Measurements from ENCODE around the gene NGF.

The NGF gene

DNA sequence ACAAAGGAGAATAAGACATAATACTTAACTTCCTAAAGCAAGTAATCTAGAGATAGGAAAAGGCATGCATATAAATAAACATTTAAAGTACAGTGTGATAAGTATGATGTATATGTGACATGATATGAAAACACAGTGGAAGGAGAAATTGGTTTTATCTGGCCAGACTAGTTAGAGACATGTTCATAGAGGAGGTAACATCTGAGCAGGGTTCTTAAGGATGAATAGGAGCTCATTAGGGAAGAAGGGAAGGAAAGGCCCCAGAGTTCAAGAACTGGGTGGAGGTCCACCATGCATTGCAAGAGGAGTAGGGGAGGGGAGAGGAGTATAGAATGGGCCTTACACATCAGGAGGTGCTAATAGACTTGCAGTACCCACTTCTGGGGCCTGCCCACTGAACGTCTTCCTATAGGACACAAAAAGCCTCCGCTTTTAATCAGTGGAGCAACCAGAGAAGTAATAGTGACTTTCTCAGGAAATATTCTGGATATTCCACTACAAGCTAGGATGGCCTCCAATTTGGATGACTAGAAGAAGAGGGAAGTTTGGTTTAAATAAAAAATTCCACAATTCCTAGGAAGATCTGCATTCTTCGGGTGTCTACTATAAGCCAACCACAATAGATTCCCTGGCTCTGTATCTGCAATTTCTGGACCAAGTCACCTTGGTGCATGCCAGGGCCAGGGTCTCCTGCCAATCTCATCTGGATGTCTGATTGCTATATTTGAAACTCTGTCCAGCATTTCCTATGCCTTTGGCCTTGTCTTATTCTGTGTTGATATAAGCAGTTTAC, 41.9 kb downstream of the NGF start:
- DNase-seq (ENCODE audit: extremely low read depth, low read depth): no peak
- H3K4me3 ChIP-seq (replicated peaks; ENCODE audit: low read depth, low read length): no peak overlapping the region
- TF ChIP-seq, protein P1, sequence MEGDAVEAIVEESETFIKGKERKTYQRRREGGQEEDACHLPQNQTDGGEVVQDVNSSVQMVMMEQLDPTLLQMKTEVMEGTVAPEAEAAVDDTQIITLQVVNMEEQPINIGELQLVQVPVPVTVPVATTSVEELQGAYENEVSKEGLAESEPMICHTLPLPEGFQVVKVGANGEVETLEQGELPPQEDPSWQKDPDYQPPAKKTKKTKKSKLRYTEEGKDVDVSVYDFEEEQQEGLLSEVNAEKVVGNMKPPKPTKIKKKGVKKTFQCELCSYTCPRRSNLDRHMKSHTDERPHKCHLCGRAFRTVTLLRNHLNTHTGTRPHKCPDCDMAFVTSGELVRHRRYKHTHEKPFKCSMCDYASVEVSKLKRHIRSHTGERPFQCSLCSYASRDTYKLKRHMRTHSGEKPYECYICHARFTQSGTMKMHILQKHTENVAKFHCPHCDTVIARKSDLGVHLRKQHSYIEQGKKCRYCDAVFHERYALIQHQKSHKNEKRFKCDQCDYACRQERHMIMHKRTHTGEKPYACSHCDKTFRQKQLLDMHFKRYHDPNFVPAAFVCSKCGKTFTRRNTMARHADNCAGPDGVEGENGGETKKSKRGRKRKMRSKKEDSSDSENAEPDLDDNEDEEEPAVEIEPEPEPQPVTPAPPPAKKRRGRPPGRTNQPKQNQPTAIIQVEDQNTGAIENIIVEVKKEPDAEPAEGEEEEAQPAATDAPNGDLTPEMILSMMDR (IDR thresholded peaks at IDR 0.05; ENCODE audit: low read depth, low read length, missing control alignments): no peak

DNA sequence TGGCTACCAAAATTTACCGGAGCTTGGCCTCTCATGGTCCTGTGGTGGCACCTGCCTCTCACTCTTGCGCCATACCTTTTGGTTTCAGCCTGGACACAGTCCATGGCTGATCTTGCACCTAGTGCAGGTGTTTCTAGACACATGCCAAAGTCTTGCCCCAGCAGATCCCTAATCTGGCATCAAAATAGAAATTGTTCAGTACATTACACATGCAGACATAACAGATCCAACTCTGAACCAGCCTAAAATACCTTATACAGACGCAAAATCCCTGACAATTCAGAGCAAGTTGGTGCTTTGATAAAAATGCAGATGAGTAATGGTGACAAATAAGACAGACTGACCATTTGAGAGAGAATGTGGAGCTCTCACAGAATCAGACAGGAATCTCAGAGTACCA, 44.1 kb downstream of the NGF start:
- H3K4me3 ChIP-seq (replicated peaks; ENCODE audit: low read depth, low read length): no peak overlapping the region
- no peak for DNase-seq (ENCODE audit: extremely low read depth, low read depth)
- TF ChIP-seq, protein P1 (IDR thresholded peaks at IDR 0.05; ENCODE audit: low read depth, low read length, missing control alignments): no peak

DNA sequence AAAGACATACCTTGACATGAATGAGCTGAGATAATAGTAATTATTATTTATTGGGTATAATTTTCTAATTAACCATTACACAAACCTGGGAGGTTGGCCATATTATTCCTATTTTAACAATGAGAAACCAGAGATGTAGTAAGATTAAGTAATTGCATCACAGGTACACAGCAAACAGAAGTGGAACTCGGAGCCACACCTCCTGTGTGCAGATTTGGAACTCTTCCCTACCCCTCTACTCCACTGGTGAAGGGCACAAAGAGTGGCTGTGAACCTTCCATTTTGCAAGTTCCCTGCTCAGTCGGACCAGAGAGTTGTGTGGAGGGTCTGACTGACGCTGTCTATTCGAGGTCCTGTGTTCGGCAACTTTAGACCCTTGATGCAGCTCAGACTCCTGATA, 45.0 kb downstream of the NGF start:
- H3K4me3 ChIP-seq (replicated peaks; ENCODE audit: low read depth, low read length): no peak overlapping the region
- TF ChIP-seq, protein P1 (IDR thresholded peaks at IDR 0.05; ENCODE audit: low read depth, low read length, missing control alignments): no peak
- no peak for DNase-seq (ENCODE audit: extremely low read depth, low read depth)

DNA sequence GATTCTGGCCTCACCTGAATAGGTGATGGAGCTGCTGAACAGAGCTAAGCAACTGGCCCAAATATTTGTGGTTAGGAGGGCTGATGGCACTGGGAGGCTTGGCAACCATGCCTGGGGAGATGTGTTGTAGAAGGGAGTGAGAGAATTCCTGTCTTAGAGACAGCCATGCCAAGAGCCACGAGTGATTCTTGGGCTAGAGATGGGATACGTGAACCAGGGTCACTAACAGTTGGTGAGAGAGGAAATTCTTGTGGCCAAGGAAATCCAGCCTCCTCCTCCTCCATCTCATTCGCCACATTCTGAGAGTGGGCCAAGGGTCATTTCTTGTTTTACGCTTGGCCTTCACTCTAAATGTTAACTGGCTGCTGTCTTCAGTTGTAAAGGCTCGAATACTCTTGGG, 46.3 kb downstream of the NGF start:
- TF ChIP-seq, protein P1 (IDR thresholded peaks at IDR 0.05; ENCODE audit: low read depth, low read length, missing control alignments): no peak
- H3K4me3 ChIP-seq (replicated peaks; ENCODE audit: low read depth, low read length): no peak overlapping the region
- no peak for DNase-seq (ENCODE audit: extremely low read depth, low read depth)

DNA sequence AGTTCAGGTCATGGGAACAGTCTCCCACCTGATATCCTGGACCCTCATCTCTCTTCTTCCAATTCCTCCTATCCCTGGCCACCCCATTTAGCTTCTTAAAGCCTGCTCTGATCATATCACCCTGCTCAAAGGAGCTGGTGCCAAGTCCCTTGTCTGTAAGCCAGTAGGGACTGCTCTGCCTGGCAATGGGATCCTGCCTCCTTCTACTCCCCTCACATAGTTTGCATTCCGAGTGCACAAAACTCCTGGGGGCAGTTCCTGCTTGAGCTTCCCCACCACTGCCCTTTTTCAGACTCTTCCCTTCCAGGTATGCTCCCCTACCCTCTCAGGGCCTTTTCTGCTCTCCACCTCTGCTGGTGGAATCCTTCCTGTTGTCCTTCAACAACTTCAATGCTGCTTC, 48.1 kb downstream of the NGF start:
- DNase-seq (ENCODE audit: extremely low read depth, low read depth): no peak
- no peak overlapping the region for H3K4me3 ChIP-seq (replicated peaks; ENCODE audit: low read depth, low read length)
- TF ChIP-seq, protein P1 (IDR thresholded peaks at IDR 0.05; ENCODE audit: low read depth, low read length, missing control alignments): no peak

DNA sequence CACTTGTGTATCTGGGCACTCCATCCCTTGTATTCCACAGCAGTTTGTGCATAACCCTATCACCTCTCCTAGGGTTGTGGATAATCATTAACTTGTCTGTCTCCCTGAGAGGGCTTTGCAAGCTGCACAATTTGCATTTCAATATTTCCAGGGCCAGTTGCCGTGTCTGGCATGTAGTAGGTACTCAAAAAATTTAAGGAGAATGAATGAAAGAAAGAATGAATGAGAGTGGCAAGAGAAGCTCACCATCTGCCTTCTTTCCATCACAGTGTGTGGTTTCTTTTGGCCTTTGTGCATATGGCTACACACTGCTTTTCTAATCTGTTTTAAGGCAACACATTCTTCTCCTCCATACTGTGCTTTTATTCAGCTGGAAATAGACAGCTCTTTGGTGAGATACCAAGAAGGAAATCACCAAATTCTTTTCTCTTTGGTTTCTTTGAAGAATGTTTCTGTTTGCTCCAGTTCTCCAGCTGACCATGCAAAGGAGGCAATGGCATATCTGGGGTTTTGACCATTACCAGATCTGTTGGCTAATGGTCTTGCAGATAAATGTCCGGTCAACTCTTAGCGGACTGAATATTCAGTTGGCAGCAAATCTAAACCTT, 49.4 kb downstream of the NGF start:
- TF ChIP-seq, protein P1 (IDR thresholded peaks at IDR 0.05; ENCODE audit: low read depth, low read length, missing control alignments): no peak
- DNase-seq (ENCODE audit: extremely low read depth, low read depth): no peak
- H3K4me3 ChIP-seq (replicated peaks; ENCODE audit: low read depth, low read length): no peak overlapping the region

All from HFF-Myc (cell line).